Mesendoderm (in vitro differentiated cells): Measurements from ENCODE around the gene TPGS1.

Source experiments
- DNase-seq: peaks from one replicate; pipeline ENCODE4 v3.0.0; 2013
- H2AK5ac ChIP-seq: 2 replicates; pipeline ENCODE4 v1.6.1; 2013; ENCODE audit warnings: low read length, inconsistent platforms
- H2BK120ac ChIP-seq: 2 replicates; pipeline ENCODE4 v1.6.1; 2013; ENCODE audit warnings: low read depth, mild to moderate bottlenecking, low read length, moderate library complexity, mixed read lengths
- H2BK15ac ChIP-seq: replicated peaks from 2 replicates; pipeline ENCODE4 v1.6.1; 2013; ENCODE audit warnings: low read depth, mild to moderate bottlenecking, moderate library complexity
- H2BK5ac ChIP-seq: 2 replicates; pipeline ENCODE4 v1.6.1; 2013; ENCODE audit warnings: low read length, inconsistent platforms
- H3K18ac ChIP-seq: 2 replicates; pipeline ENCODE4 v1.6.1; 2013; ENCODE audit warnings: mild to moderate bottlenecking, low read length, mixed read lengths
- H3K23ac ChIP-seq: one replicate; pipeline ENCODE4 v1.6.1; 2013; ENCODE audit warnings: low read length
- H3K27ac ChIP-seq: 2 replicates; pipeline ENCODE4 v1.5.1; 2013; ENCODE audit warnings: low read depth, mild to moderate bottlenecking, inconsistent platforms, low read length, moderate library complexity
- H3K27me3 ChIP-seq: 2 replicates; pipeline ENCODE4 v1.6.1; 2013; ENCODE audit warnings: low read length, control low read depth, mild to moderate bottlenecking, inconsistent platforms; ENCODE audit not compliant: insufficient read depth, poor library complexity
- H3K36me3 ChIP-seq: 2 replicates; pipeline ENCODE4 v1.6.1; 2013; ENCODE audit warnings: low read length, inconsistent platforms; ENCODE audit not compliant: control insufficient read depth, insufficient read depth
- H3K4ac ChIP-seq: one replicate; pipeline ENCODE4 v1.6.1; 2013; ENCODE audit warnings: low read depth, mild to moderate bottlenecking, low read length, moderate library complexity
- H3K4me1 ChIP-seq: 2 replicates; pipeline ENCODE4 v1.6.1; 2013; ENCODE audit warnings: low read depth, low read length, inconsistent platforms; ENCODE audit not compliant: control insufficient read depth
- H3K4me2 ChIP-seq: 2 replicates; pipeline ENCODE4 v1.6.1; 2013; ENCODE audit warnings: low read length
- H3K4me3 ChIP-seq: 2 replicates; pipeline ENCODE4 v1.5.1; 2013; ENCODE audit warnings: mild to moderate bottlenecking, low read length
- H3K56ac ChIP-seq: one replicate; pipeline ENCODE4 v1.6.1; 2013; ENCODE audit warnings: low read length
- H3K79me1 ChIP-seq: 2 replicates; pipeline ENCODE4 v1.6.1; 2013; ENCODE audit warnings: low read length, inconsistent platforms
- H3K79me2 ChIP-seq: 2 replicates; pipeline ENCODE4 v1.6.1; 2013; ENCODE audit warnings: mild to moderate bottlenecking, low read length; ENCODE audit not compliant: control insufficient read depth, insufficient read depth
- H3K9ac ChIP-seq: 2 replicates; pipeline ENCODE4 v1.6.1; 2013; ENCODE audit warnings: low read length, inconsistent platforms
- H4K5ac ChIP-seq: one replicate; pipeline ENCODE4 v1.6.1; 2013; ENCODE audit warnings: low read length
- H4K8ac ChIP-seq: one replicate; pipeline ENCODE4 v1.6.1; 2013; ENCODE audit warnings: low read depth, mild to moderate bottlenecking, control low read depth, low read length, moderate library complexity
- WGBS: extraction: QIAGEN DNeasy Blood & Tissue Kit; methylation state at CpG from one replicate; pipeline ENCODE4 v1.1.7; 2013; ENCODE audit warnings: low lambda C conversion rate, missing lambda C conversion rate; ENCODE audit not compliant: insufficient coverage; ENCODE audit errors: extremely low coverage; 5-methylcytosine and 5-hydroxymethylcytosine counted together

TPGS1 gene

DNA sequence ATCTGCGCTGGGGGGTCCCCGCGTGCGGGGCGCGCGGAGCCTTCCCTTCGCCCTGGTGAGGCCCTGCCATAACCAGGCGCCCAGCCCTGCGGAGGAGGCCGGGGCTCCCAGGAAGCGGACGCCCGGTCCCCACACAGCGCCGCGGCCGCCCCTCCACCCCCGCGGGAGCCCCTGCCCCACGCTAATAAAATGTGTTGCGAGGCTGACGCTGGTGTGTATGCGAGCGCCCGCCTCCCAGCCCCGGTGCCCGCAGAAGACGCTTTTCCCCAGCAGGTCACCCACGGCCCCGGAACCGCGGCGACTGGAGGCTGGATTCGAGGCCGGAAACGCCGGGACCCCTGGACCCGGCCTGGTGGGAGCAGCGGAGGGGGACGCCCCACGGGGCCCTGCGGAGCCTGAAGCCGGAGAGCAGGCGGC, 12.2 kb downstream of the TPGS1 start:
- Histone ChIP-seq H3K79me2 (no peaks in the 10 kb centered on the region), H2BK5ac (no peak overlapping the region), H3K27ac (no peak overlapping the region), H3K4me1 (peaks cover 3% of the 10 kb centered on the region), H3K4me3 (no peak overlapping the region), H3K4me2 (no peak overlapping the region), H3K36me3 (no peaks in the 10 kb centered on the region), H3K56ac (no peak overlapping the region), H3K23ac (no peak overlapping the region), H2BK120ac (no peak overlapping the region), H4K5ac (no peak overlapping the region), H2BK15ac (no peak overlapping the region), H3K79me1 (no peaks in the 10 kb centered on the region), H2AK5ac (no peak overlapping the region), H3K18ac (no peak overlapping the region), H4K8ac (no peak overlapping the region), H3K9ac (no peak overlapping the region), H3K4ac (no peak overlapping the region), H3K27me3 (no peaks in the 10 kb centered on the region)
- WGBS = no CpG with 5 or more reads among the region's 45 CpGs
- DNase-seq = no peak

GRCh38 chr19:522726-523125, 15.4 kb downstream of the TPGS1 start:
- no peaks in the 10 kb centered on the region for H3K27me3 ChIP-seq
- H3K56ac ChIP-seq = no peak overlapping the region
- no CpG with 5 or more reads among the region's 12 CpGs for WGBS

DNA sequence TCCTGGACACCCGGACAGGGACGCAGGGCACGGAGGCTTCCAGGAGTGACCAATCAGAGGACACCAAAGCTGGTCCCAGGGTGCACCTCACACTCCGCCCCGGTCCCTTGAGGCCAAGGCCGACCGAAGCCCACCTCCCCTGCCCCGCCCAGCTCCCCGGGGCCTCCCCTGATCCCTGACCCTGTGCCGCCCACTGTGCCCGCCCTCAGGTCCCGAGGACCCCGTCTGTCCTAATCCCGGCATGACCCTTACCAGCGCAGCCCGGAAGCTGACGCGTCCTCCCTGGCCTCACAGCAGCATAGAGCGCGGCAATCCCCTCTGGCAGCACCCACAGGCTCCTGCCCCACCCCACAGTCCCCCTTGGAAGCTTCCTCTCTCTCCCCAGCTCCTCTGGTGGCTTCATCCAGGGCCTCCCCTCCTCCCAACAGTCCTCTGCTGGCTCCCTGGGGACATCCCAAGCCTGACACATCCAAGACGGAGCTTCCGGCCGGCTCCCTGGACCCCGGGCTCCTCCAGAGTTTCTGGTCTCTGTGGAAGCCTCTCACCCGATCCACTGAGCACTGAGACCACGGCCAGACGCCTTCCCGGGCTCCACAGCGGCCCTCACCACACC, 16.9 kb downstream of the TPGS1 start:
- H2BK5ac ChIP-seq = no peak overlapping the region
- no peaks in the 10 kb centered on the region for H3K27me3 ChIP-seq
- H2BK15ac ChIP-seq = no peak overlapping the region
- no peak overlapping the region for H2BK120ac ChIP-seq
- H3K4me1 ChIP-seq = no peaks in the 10 kb centered on the region
- no peak overlapping the region for H2AK5ac ChIP-seq
- H3K79me1 ChIP-seq = no peaks in the 10 kb centered on the region
- no peaks in the 10 kb centered on the region for H3K79me2 ChIP-seq
- H4K5ac ChIP-seq = no peak overlapping the region
- WGBS = no CpG with 5 or more reads among the region's 29 CpGs
- H3K4me2 ChIP-seq = no peak overlapping the region
- no peak overlapping the region for H3K4ac ChIP-seq
- no peak overlapping the region for H3K56ac ChIP-seq
- no peak overlapping the region for H4K8ac ChIP-seq
- no peaks in the 10 kb centered on the region for H3K36me3 ChIP-seq
- no peak overlapping the region for H3K27ac ChIP-seq
- DNase-seq = no peak
- no peak overlapping the region for H3K9ac ChIP-seq
- H3K18ac ChIP-seq = no peak overlapping the region
- no peak overlapping the region for H3K23ac ChIP-seq
- H3K4me3 ChIP-seq = no peak overlapping the region

More at GRCh38 chr19:522726-523125, 15.4 kb downstream of the TPGS1 start:
- Histone ChIP-seq H3K27ac (no peak overlapping the region), H3K4me3 (no peak overlapping the region), H2BK15ac (no peak overlapping the region), H3K9ac (no peak overlapping the region), H4K8ac (no peak overlapping the region), H2BK5ac (no peak overlapping the region), H3K4me1 (no peaks in the 10 kb centered on the region), H3K23ac (no peak overlapping the region), H2BK120ac (no peak overlapping the region), H2AK5ac (no peak overlapping the region), H3K4ac (no peak overlapping the region), H3K4me2 (no peak overlapping the region), H3K36me3 (no peaks in the 10 kb centered on the region), H3K79me2 (no peaks in the 10 kb centered on the region), H4K5ac (no peak overlapping the region), H3K79me1 (no peaks in the 10 kb centered on the region), H3K18ac (no peak overlapping the region)
- DNase-seq = no peak

DNA sequence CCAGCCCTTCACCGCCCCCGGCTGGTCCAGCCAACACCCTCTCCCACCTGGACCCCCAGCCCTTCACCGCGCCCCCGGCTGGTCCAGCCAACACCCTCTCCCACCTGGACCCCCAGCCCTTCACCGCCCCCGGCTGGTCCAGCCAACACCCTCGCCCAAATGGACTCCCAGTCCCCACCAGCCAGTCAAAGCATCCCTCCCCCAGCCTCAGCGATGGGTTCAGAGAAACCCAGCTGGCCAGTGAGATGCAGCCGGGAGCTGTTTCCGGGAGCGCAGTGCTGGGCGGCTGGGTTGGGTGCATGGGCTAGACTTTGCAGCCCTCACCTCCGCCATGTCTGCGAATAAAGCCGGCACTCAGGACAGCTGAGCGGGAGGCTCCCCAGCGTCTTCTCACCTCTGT, 17.7 kb downstream of the TPGS1 start:
- Histone ChIP-seq H3K79me2 (no peaks in the 10 kb centered on the region), H4K8ac (no peak overlapping the region), H2BK15ac (no peak overlapping the region), H3K4me3 (no peak overlapping the region), H3K4ac (no peak overlapping the region), H2BK5ac (no peak overlapping the region), H3K56ac (peak overlapping the region; percentile 56), H3K18ac (no peak overlapping the region), H3K9ac (no peak overlapping the region), H3K27ac (no peak overlapping the region), H3K23ac (no peak overlapping the region), H4K5ac (no peak overlapping the region), H3K4me2 (no peak overlapping the region), H2BK120ac (no peak overlapping the region), H3K4me1 (no peaks in the 10 kb centered on the region), H3K36me3 (no peaks in the 10 kb centered on the region), H2AK5ac (no peak overlapping the region), H3K79me1 (no peaks in the 10 kb centered on the region), H3K27me3 (no peaks in the 10 kb centered on the region)
- WGBS = no CpG with 5 or more reads among the region's 18 CpGs
- DNase-seq = no peak

DNA sequence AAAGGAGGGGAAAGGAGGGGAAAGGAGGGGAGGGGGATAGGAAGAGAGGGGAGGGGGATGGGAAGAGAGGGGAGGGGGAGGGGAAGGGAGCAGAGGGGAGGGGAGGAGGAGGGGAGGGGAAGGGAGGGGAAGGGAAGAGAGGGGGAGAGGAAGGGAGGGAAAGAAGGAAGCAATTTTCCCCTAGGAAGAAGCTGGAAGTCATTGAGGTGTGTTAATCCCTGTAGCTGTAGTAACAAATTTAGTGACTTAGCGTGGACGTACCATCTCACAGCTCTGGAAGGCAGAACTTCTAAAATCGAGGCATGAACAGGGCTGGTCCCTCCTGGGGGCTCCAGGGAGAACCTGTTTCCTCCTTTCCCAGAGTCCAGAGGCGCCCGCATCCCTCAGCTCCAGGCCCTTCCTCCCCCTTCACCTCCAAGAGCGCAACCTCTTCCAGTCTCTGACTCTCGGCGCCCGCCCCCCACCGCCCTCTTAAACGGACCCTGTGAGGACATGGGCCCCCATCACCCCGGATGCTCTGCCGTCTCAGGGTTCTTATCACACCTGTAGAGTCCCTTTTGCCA, 18.6 kb downstream of the TPGS1 start:
- no peak overlapping the region for H3K56ac ChIP-seq
- H4K5ac ChIP-seq = no peak overlapping the region
- H3K9ac ChIP-seq = no peak overlapping the region
- no CpG with 5 or more reads among the region's 13 CpGs for WGBS
- H3K36me3 ChIP-seq = no peaks in the 10 kb centered on the region
- H3K4ac ChIP-seq = no peak overlapping the region
- H3K79me1 ChIP-seq = no peaks in the 10 kb centered on the region
- no peak overlapping the region for H3K4me2 ChIP-seq
- no peak overlapping the region for H4K8ac ChIP-seq
- H3K23ac ChIP-seq = no peak overlapping the region
- DNase-seq = no peak
- no peak overlapping the region for H3K4me3 ChIP-seq
- no peak overlapping the region for H2AK5ac ChIP-seq
- no peaks in the 10 kb centered on the region for H3K4me1 ChIP-seq
- no peak overlapping the region for H3K18ac ChIP-seq
- no peak overlapping the region for H3K27ac ChIP-seq
- no peaks in the 10 kb centered on the region for H3K79me2 ChIP-seq
- no peaks in the 10 kb centered on the region for H3K27me3 ChIP-seq
- H2BK15ac ChIP-seq = no peak overlapping the region
- no peak overlapping the region for H2BK5ac ChIP-seq
- H2BK120ac ChIP-seq = no peak overlapping the region
